Naive thymus-derived CD4-positive, alpha-beta T cell (primary cell): ENCODE measurements around the gene PPDPF. TPM values are rescaled to one million over a fixed set of nuclear protein-coding genes. Genes with fewer than 3 reads are reported as not detected.

ENCODE experiments used
- ATAC-seq: fragments of 150-1000 bp; cut with Tn5 transposase; 2 replicates; pipeline ENCODE4 v1.10.0; 2021; ENCODE audit warnings: mild to moderate bottlenecking, moderate library complexity
- CTCF ChIA-PET: fragments of 350-600 bp; sonication (Branson Sonifier 250); formaldehyde crosslinking; loops from one replicate; lab custom pipeline; 2021; ENCODE audit warnings: antibody characterized with exemption; lab: Charles Lee
- POLR2A ChIA-PET: fragments of 350-600 bp; sonication (Branson Sonifier 250); formaldehyde crosslinking; loops from one replicate; lab custom pipeline; 2021; ENCODE audit warnings: antibody characterized with exemption, inconsistent platforms; lab: Charles Lee
- DNase-seq, 9 donors: peaks; one replicate each; pipeline versions ENCODE4 v3.0.0 to v3.0.0-alpha.2; 2020 to 2022; ENCODE audit warnings: mixed read lengths in 1 of 9
- H3K27ac ChIP-seq: one replicate; pipeline ENCODE4 v1.7.0; 2013; ENCODE audit warnings: mild to moderate bottlenecking, low read depth, low read length, moderate library complexity
- H3K27me3 ChIP-seq, 2 donors: one replicate each; pipeline ENCODE4 v1.7.0; 2013; ENCODE audit warnings: low read length in 2 of 2, mild to moderate bottlenecking in 2 of 2, moderate library complexity in 2 of 2; ENCODE audit not compliant: control insufficient read depth in 2 of 2, insufficient read depth in 2 of 2
- H3K36me3 ChIP-seq, 3 experiments: 1 replicate in 2 of 3; 2 replicates in 1 of 3; pipeline ENCODE4 v1.7.0; 2013; ENCODE audit warnings: low read length in 3 of 3, mild to moderate bottlenecking in 3 of 3, moderate library complexity in 1 of 3; ENCODE audit not compliant: insufficient read depth in 3 of 3, control insufficient read depth in 2 of 3
- H3K4me1 ChIP-seq, 2 donors: one replicate each; pipeline ENCODE4 v1.7.0; 2013; ENCODE audit warnings: low read length in 2 of 2, mild to moderate bottlenecking in 2 of 2, moderate library complexity in 1 of 2; ENCODE audit not compliant: control insufficient read depth in 2 of 2, insufficient read depth in 2 of 2
- H3K4me3 ChIP-seq: 2 replicates; pipeline ENCODE4 v1.7.0; 2013; ENCODE audit warnings: mild to moderate bottlenecking, low read length
- H3K9me3 ChIP-seq, 3 experiments: 1 replicate in 2 of 3; 2 replicates in 1 of 3; pipeline ENCODE4 v1.7.0; 2013; ENCODE audit warnings: low read length in 3 of 3; ENCODE audit not compliant: control insufficient read depth in 2 of 3
- H3K27ac Mint-ChIP-seq, 9 donors: one replicate each; pipeline ENCODE4 v1.8.0; 2020 to 2022; ENCODE audit warnings: mixed read lengths in 9 of 9, mild to moderate bottlenecking in 8 of 9, moderate library complexity in 5 of 9, inconsistent platforms in 2 of 9
- H3K27me3 Mint-ChIP-seq, 5 donors: one replicate each; pipeline ENCODE4 v1.8.0; 2021 to 2022; ENCODE audit warnings: mixed read lengths in 5 of 5, mild to moderate bottlenecking in 1 of 5
- H3K36me3 Mint-ChIP-seq, 5 donors: one replicate each; pipeline ENCODE4 v1.8.0; 2020 to 2022; ENCODE audit warnings: mixed read lengths in 5 of 5, mild to moderate bottlenecking in 3 of 5, inconsistent platforms in 1 of 5
- H3K4me1 Mint-ChIP-seq, 7 donors: one replicate each; pipeline ENCODE4 v1.8.0; 2020 to 2022; ENCODE audit warnings: mixed read lengths in 7 of 7, mild to moderate bottlenecking in 3 of 7, inconsistent platforms in 1 of 7
- H3K4me3 Mint-ChIP-seq, 10 donors: one replicate each; pipeline ENCODE4 v1.8.0; 2020 to 2022; ENCODE audit warnings: mild to moderate bottlenecking in 10 of 10, mixed read lengths in 10 of 10, moderate library complexity in 6 of 10, inconsistent platforms in 2 of 10
- H3K9me3 Mint-ChIP-seq, 11 donors: one replicate each; pipeline ENCODE4 v1.8.0; 2020 to 2022; ENCODE audit warnings: mixed read lengths in 11 of 11, mild to moderate bottlenecking in 4 of 11, inconsistent platforms in 1 of 11, moderate library complexity in 1 of 11
- intact Hi-C, 2 donors: fragments of 100-400 bp; cut with micrococcal nuclease; formaldehyde crosslinking; loops; one replicate each; pipeline ENCODE4 v1.15.1; 2023
- polyA plus RNA-seq, 2 donors: library from polyadenylated mRNA; unstranded; fragments of 300-500 nt; fragmentation: Illumina TruSeq; gene quantifications; one replicate each; pipeline ENCODE4 v1.2.3, GENCODE V29; 2021
- total RNA-seq, 6 experiments: library from RNA in 5 of 6; stranded (reverse) in 5 of 6; gene quantifications; 1 replicate in 5 of 6; 2 replicates in 1 of 6; pipeline ENCODE4 v1.2.3 and lab custom pipeline; 2021 to 2026

The PPDPF gene
- total and polyA plus RNA-seq, 7 experiments from 2014 or later = 67.7 to 225 (median 173) TPM

DNA sequence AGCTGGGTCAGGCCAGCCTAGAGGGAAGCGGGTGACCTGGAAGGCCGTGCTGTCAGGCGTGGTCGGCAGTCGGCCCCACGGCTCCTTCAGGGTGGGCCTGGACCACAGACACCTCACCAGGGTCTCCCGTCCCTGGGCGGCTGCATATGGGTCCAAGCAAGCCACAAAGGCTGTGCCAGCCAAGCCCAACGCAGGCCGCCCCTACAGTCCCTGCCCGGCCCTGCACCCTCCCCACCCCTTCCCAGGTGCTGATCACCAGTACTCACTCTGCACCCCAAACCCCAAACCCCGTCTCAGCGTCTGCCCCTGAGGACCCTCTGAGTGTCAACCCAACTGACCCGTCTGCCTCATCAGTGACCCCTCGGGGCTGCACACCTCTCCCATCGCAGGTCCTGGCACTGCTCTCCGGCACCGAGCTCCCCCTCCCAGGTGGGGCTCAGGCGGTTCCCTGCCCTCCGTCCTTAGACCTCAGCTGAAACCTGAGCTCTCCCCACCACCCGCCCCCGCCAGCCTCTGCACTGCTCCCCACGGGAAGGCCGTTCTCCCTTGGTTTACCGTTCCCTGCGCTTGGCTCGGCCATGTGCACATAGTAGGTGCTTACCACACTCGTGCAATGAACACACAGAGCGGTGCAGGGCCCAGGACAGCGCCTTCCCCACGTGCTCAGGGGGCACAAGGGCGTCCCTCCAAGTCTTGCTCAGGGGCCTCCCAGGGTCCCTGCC lies 1.5 kb upstream of the PPDPF start:
- POLR2A ChIA-PET = interaction anchor here (5.3 kb wide), 1 partner anchor 11 kb away, joined by 32 read pairs; no protein-coding TSS in a partner anchor
- Mint-ChIP-seq H3K36me3 (peaks cover 0 to 24% (median 7%) of the 10 kb centered on the region in 5 donors), H3K4me3 (peak overlapping the region; percentile 65 to 89 (median 79)), H3K27me3 (peaks cover 0 to 17% (median 0%) of the 10 kb centered on the region in 5 donors), H3K4me1 (peaks cover 4 to 27% (median 9%) of the 10 kb centered on the region in 7 donors), H3K9me3 (peaks cover 0 to 15% (median 4%) of the 10 kb centered on the region in 11 donors), H3K27ac (peak overlapping the region in 5 of 9 donors; percentile 47 to 80 (median 59))
- peak in 1 of 9 donors; percentile 9 for DNase-seq
- peaks cover 0 to 18% (median 8%) of the 10 kb centered on the region in 3 experiments for H3K36me3 ChIP-seq
- no peaks in the 10 kb centered on the region for H3K27me3 ChIP-seq
- peak overlapping the region; percentile 64 for H3K4me3 ChIP-seq
- no peak for ATAC-seq
- intact Hi-C loops = no loop called here
- H3K27ac ChIP-seq = no peak overlapping the region
- CTCF ChIA-PET = interaction anchor here (1.0 to 1.2 kb wide), 2 partner anchors 23 kb away, joined by 3 read pairs; no protein-coding TSS in a partner anchor
- peaks cover 0 to 9% (median 0%) of the 10 kb centered on the region in 3 experiments for H3K9me3 ChIP-seq
- H3K4me1 ChIP-seq = peaks cover 11 to 14% of the 10 kb centered on the region in 2 donors

DNA sequence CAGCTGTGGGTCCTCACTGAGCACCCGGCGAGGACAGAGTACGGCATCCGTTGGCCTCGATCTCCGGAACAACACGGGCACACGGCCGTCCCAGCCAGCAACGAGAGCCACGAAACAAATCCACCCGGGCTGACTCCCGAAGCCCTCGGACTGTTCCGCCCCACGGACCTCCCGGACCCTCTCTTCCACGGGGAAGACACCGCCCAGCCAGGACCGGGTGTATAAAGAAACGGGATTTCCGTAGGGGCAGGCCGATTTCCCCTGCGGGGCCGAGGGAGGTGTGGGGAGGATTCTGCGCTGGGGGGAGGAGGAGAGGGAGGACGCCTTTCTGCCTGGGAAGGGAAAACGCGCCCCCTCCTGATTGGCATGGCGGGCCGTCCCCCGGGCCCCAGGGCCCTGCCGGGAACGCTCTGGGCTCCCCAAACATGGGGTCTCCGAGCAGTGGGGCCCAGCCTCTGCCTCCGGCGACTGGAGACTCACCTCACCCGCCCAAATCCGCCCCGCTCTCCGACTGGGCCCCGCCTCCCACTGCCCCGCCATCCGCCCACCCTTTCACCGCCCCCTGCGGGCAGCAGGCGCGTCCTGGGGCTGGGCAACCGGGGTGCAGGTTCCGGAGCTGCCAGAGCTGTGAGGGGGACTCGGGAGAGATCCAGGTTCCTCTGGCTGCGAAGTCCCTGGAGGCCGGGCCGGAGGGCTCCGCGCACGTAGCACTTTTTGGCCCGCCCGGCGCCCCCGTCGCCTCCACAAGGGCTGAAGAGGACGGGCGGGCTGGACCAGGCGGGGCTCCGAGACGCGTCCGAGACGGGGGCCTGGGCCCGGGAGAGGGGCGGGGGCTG lies 679 bp upstream of the PPDPF start:
- peaks cover 0 to 25% (median 9%) of the 10 kb centered on the region in 5 donors for H3K36me3 Mint-ChIP-seq
- peaks cover 0 to 13% (median 0%) of the 10 kb centered on the region in 5 donors for H3K27me3 Mint-ChIP-seq
- peaks cover 4 to 22% (median 9%) of the 10 kb centered on the region in 7 donors for H3K4me1 Mint-ChIP-seq
- peak overlapping the region in 5 of 9 donors; percentile 47 to 75 (median 59) for H3K27ac Mint-ChIP-seq
- DNase-seq (peak in 4 of 9 donors; percentile 7 to 79 (median 58)), ATAC-seq (peak; percentile 52)
- Histone ChIP-seq H3K27me3 (no peaks in the 10 kb centered on the region), H3K36me3 (peaks cover 0 to 18% (median 8%) of the 10 kb centered on the region in 3 experiments), H3K9me3 (peaks cover 0 to 9% (median 0%) of the 10 kb centered on the region in 3 experiments), H3K27ac (peak overlapping the region; percentile 88), H3K4me3 (peak overlapping the region; percentile 64), H3K4me1 (peaks cover 11 to 14% of the 10 kb centered on the region in 2 donors)
- intact Hi-C loops = loop anchor here (1.0 to 5.0 kb wide), 12 partner anchors 17 to 723 kb away; partner anchors contain the start of genes GMEB2 (in 1 of the 2), MRGBP (in 1 of the 2), PTK6 (in 1 of the 2) and RGS19 (in 1 of the 2)
- POLR2A ChIA-PET = interaction anchor here (1.2 to 5.5 kb wide), 11 partner anchors 10 to 460 kb away, joined by 3 to 89 read pairs (median 9); partner anchors contain the start of genes ARFRP1, GMEB2, PTK6 and SAMD10
- peaks cover 0 to 10% (median 3%) of the 10 kb centered on the region in 11 donors for H3K9me3 Mint-ChIP-seq
- peak overlapping the region; percentile 65 to 89 (median 79) for H3K4me3 Mint-ChIP-seq
- CTCF ChIA-PET = interaction anchor here (1.2 kb wide), 1 partner anchor 24 kb away, joined by 3 read pairs; no protein-coding TSS in a partner anchor

DNA sequence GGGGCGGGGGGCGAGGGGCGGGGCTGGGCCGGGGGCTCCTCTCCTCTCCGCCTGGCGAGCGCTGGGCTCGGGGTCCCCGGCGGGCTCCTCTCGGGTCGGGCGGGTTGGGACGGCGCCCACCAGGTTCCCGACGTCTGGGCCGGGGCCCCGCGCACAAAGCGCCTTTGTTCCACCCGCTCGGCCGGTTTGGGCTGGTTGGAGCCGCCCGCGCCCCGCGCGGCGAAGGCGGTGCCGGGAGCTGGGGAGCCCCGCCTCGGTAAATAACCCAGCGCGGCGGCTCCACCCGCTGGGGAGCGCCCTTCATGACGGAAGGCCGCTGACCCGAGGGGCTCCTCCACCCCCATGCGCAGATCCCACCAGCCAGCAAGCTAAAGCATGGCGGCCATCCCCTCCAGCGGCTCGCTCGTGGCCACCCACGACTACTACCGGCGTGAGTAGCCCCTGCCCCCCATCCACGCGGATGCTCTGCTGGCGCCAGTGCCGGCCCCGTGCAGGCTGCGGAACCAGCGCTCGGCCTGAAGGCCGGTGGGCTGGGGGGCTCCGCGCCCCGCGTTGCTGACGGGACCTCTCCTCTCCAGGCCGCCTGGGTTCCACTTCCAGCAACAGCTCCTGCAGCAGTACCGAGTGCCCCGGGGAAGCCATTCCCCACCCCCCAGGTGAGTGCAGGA lies 503 bp downstream of the PPDPF start:
- CTCF ChIA-PET = interaction anchor here (1.2 to 1.4 kb wide), 2 partner anchors 17 to 25 kb away, joined by 5 to 8 read pairs; partner anchors contain the start of gene PTK6
- H3K9me3 ChIP-seq = peaks cover 0 to 9% (median 0%) of the 10 kb centered on the region in 3 experiments
- H3K4me3 Mint-ChIP-seq = peak overlapping the region; percentile 65 to 88 (median 79)
- H3K36me3 Mint-ChIP-seq = peaks cover 0 to 23% (median 9%) of the 10 kb centered on the region in 5 donors
- peaks cover 4 to 22% (median 9%) of the 10 kb centered on the region in 7 donors for H3K4me1 Mint-ChIP-seq
- H3K36me3 ChIP-seq = peaks cover 0 to 18% (median 8%) of the 10 kb centered on the region in 3 experiments
- peak; percentile 44 to 81 (median 72) for DNase-seq
- peaks cover 11 to 14% of the 10 kb centered on the region in 2 donors for H3K4me1 ChIP-seq
- ATAC-seq = peak; percentile 62
- peak overlapping the region in 6 of 9 donors; percentile 41 to 81 (median 66) for H3K27ac Mint-ChIP-seq
- H3K9me3 Mint-ChIP-seq = peaks cover 0 to 10% (median 1%) of the 10 kb centered on the region in 11 donors
- peaks cover 0 to 4% (median 0%) of the 10 kb centered on the region in 5 donors for H3K27me3 Mint-ChIP-seq
- H3K27ac ChIP-seq = peak overlapping the region; percentile 88
- POLR2A ChIA-PET = interaction anchor here (0.6 to 5.5 kb wide), 27 partner anchors 9 to 557 kb away, joined by 3 to 89 read pairs (median 4); partner anchors contain the start of genes ARFRP1, GMEB2, HELZ2 and PTK6
- H3K27me3 ChIP-seq = no peaks in the 10 kb centered on the region
- H3K4me3 ChIP-seq = peak overlapping the region; percentile 86
- intact Hi-C loops = loop anchor here (1.0 to 5.0 kb wide), 12 partner anchors 16 to 724 kb away; partner anchors contain the start of genes PTK6 (in 2 of the 2), GMEB2 (in 1 of the 2), MRGBP (in 1 of the 2) and RGS19 (in 1 of the 2)

DNA sequence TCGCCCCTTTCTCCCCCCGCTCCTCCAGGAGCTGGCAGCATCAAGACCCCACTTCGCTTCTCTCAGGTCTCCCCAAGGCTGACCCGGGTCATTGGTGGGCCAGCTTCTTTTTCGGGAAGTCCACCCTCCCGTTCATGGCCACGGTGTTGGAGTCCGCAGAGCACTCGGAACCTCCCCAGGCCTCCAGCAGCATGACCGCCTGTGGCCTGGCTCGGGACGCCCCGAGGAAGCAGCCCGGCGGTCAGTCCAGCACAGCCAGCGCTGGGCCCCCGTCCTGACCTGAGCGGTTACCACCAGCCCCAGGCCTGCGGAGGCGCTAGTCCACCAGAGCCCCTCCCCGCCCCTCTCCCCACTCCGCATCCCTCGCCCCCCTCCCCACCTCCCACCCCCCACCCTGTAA lies 1.0 kb downstream of the PPDPF start:
- peaks cover 0 to 23% (median 9%) of the 10 kb centered on the region in 5 donors for H3K36me3 Mint-ChIP-seq
- H3K4me3 Mint-ChIP-seq = peak overlapping the region; percentile 62 to 88 (median 79)
- intact Hi-C loops = loop anchor here (1.0 to 5.0 kb wide), 3 partner anchors 16 to 724 kb away; partner anchors contain the start of genes MRGBP (in 1 of the 2) and PTK6 (in 1 of the 2)
- Histone ChIP-seq H3K4me3 (peak overlapping the region; percentile 86), H3K4me1 (peaks cover 11 to 14% of the 10 kb centered on the region in 2 donors), H3K27me3 (no peaks in the 10 kb centered on the region), H3K9me3 (peaks cover 0 to 9% (median 0%) of the 10 kb centered on the region in 3 experiments), H3K27ac (peak overlapping the region; percentile 88), H3K36me3 (peaks cover 0 to 18% (median 8%) of the 10 kb centered on the region in 3 experiments)
- H3K9me3 Mint-ChIP-seq = peaks cover 0 to 10% (median 1%) of the 10 kb centered on the region in 11 donors
- peak overlapping the region in 4 of 9 donors; percentile 51 to 81 (median 74) for H3K27ac Mint-ChIP-seq
- H3K27me3 Mint-ChIP-seq = peaks cover 0 to 4% (median 0%) of the 10 kb centered on the region in 5 donors
- ATAC-seq (no peak), DNase-seq (no peak)
- ChIA-PET POLR2A (interaction anchor here (0.6 to 5.5 kb wide), 29 partner anchors 8 to 556 kb away, joined by 3 to 89 read pairs (median 4); partner anchors contain the start of genes ARFRP1, GMEB2, HELZ2 and PRPF6), CTCF (interaction anchor here (1.2 to 1.4 kb wide), 2 partner anchors 16 to 25 kb away, joined by 5 to 8 read pairs; partner anchors contain the start of gene PTK6)
- peaks cover 4 to 22% (median 9%) of the 10 kb centered on the region in 7 donors for H3K4me1 Mint-ChIP-seq
